Ishikawa (cell line): ENCODE measurements around the gene VPS37B.

Experiments
- CREB1 ChIP-seq: IDR thresholded peaks from 2 replicates; pipeline ENCODE4 v1.6.1; 2012; ENCODE audit warnings: low read depth
- EGR1 ChIP-seq: IDR thresholded peaks from 2 replicates; pipeline ENCODE4 v1.6.1; 2012
- EP300 ChIP-seq: IDR thresholded peaks from 2 replicates; pipeline ENCODE4 v1.6.1; 2012; ENCODE audit warnings: borderline replicate concordance
- TAF1 ChIP-seq: IDR thresholded peaks from 2 replicates; pipeline ENCODE4 v1.6.1; 2012; ENCODE audit warnings: low read depth, mild to moderate bottlenecking
- TF ChIP-seq, protein P1 (sequence below): IDR thresholded peaks from 2 replicates; pipeline ENCODE4 v1.6.1; 2012

DNA sequence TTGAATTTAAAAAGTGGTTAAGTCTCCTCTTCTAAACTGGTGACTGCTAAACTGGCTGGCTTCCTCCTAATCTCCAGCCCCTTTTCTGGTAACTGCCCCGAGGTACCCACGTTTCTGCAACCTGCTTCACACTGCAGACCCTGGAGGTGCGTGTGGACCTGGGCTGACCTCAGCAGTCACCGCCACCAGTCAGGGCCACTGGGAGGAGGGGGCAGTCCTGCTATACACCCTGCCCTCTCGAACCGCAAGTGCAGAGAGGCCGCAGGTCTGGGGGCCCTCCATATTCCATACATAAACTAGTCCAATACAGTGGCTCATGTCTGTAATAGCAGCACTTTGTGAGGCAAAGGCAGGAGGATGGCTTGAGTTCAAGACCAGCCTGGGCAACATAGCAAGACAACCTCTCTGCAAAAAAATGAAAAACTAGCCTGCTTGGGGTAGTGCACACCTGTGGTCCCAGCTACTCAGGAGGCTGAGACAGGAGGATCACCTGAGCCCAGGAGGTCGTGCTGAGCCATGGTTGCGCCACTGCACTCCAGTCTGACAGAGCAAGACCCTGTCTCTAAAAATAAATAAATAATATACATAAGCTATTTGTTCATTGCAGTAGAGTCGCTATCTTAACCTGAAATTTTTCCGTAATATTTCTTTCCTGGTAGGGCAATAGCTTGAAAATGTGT is 25.6 kb downstream of the VPS37B start:
- TF ChIP-seq EGR1 (no peak), EP300 (no peak), CREB1 (no peak), TAF1 (no peak)
- TF ChIP-seq, protein P1, sequence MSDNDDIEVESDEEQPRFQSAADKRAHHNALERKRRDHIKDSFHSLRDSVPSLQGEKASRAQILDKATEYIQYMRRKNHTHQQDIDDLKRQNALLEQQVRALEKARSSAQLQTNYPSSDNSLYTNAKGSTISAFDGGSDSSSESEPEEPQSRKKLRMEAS = no peak
